GM12865 (cell line): ENCODE data around the gene KLHL17.

Experiments
- DNase-seq: peaks from one replicate; pipeline ENCODE4 v3.0.0; 2010; ENCODE audit warnings: low read depth
- H3K4me3 ChIP-seq: 2 replicates; pipeline ENCODE4 v1.5.1; 2011; ENCODE audit warnings: mild to moderate bottlenecking, low read depth, low read length, control low read depth
- CTCF ChIP-seq: IDR thresholded peaks from 2 replicates; pipeline ENCODE4 v1.5.1; 2011; ENCODE audit warnings: low read length, control low read depth, low read depth, inconsistent platforms; ENCODE audit not compliant: insufficient read depth; ENCODE audit errors: missing control alignments

The KLHL17 gene

GRCh38 chr1:923131-923990 lies 37.0 kb upstream of the KLHL17 start, which contains the start of gene SAMD11:
TSS of gene SAMD11 (plus strand) at chr1:923923. CDS start at chr1:924432, 509 bp downstream.
- no peak for TF ChIP-seq CTCF
- peak; percentile 52 for DNase-seq

GRCh38 chr1:923991-924655 lies 36.3 kb upstream of the KLHL17 start:
- DNase-seq = no peak
- H3K4me3 ChIP-seq = no peak overlapping the region
- TF ChIP-seq CTCF = no peak

More at GRCh38 chr1:923131-923990, 37.0 kb upstream of the KLHL17 start, which contains the start of gene SAMD11:
- no peak within 1 kb of the TSS for H3K4me3 ChIP-seq

- no peak for TF ChIP-seq CTCF
- no peak overlapping the region for H3K4me3 ChIP-seq
- DNase-seq = no peak
Observed at GRCh38 chr1:924656-925560, 35.5 kb upstream of the KLHL17 start.

- no peak for TF ChIP-seq CTCF
- DNase-seq = no peak
- H3K4me3 ChIP-seq = no peak overlapping the region
Observed at GRCh38 chr1:925561-926421, 34.6 kb upstream of the KLHL17 start.

- DNase-seq = no peak
- no peak for TF ChIP-seq CTCF
- no peak overlapping the region for H3K4me3 ChIP-seq
Observed at GRCh38 chr1:927234-927633, 33.1 kb upstream of the KLHL17 start.

GRCh38 chr1:927748-928147 lies 32.6 kb upstream of the KLHL17 start:
- no peak for DNase-seq
- no peak for TF ChIP-seq CTCF
- no peak overlapping the region for H3K4me3 ChIP-seq
